Astrocyte (in vitro differentiated cells and primary cell): ENCODE data around the gene HERC2.

Source experiments
- CTCF ChIP-seq: IDR thresholded peaks from 2 replicates; pipeline ENCODE4 v1.5.1; 2011; ENCODE audit warnings: low read depth, mild to moderate bottlenecking, inconsistent platforms, low read length, moderate library complexity; ENCODE audit not compliant: insufficient read depth
- EZH2 ChIP-seq: IDR thresholded peaks from 2 replicates; pipeline ENCODE4 v1.6.1; 2012; ENCODE audit warnings: mild to moderate bottlenecking, low read length, inconsistent platforms; ENCODE audit not compliant: insufficient read depth

DNA sequence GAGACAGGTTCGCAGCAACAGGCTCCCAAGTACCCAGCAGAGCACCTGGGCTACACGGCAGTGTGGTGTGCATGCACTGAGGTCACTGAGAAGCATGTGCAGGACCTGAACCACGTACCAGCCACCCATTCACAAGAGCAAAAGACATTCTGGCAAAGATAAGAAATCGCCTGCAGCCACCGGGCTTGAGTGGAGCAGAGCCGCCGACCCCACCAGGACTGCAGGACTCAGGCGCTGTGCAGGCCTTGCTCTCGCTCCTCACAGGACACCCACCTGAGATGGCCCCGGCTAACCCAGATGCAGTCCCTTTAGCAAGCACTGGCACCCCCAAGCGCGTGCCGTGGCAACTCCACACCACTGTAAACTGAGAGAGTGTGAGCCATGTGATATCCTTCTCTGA, 190.6 kb downstream of the HERC2 start:
- no peak for TF ChIP-seq CTCF
- TF ChIP-seq EZH2, result no peak
